ENCODE data around the gene BPIFB3. TPM values are rescaled to one million over a fixed set of nuclear protein-coding genes. Genes with fewer than 3 reads are reported as not detected.
A peak's percentile ranks its signal among the peaks of the same experiment; 100 is the strongest.
"Not testable (repeated sequence)": the region's sequence is repeated elsewhere in the genome, so short reads cannot be mapped to it uniquely, and the experiment has no call there.

Gene BPIFB3
- total RNA-seq, 1 experiment from 2014 or later: not detected

- peaks cover 16% of the 10 kb centered on the region for H3K4me1 ChIP-seq
- no peaks in the 10 kb centered on the region for H3K27me3 ChIP-seq (replicated peaks; ENCODE audit: control insufficient read depth, insufficient read depth, low read length)
- no peaks in the 10 kb centered on the region for H3K36me3 ChIP-seq (ENCODE audit: control insufficient read depth, insufficient read depth, low read length)
- BruUV-seq (replicated peaks): no TSS peak
- ChIA-PET POLR2A (no interaction called here), CTCF (interaction anchor here (0.7 to 1.4 kb wide), 4 partner anchors 9 to 204 kb away, joined by 3 to 8 read pairs (median 4); no protein-coding TSS in a partner anchor)
- H3K4me3 ChIP-seq (ENCODE audit: low read depth, low read length): no peak overlapping the region
- Mint-ChIP-seq H3K4me3 (ENCODE audit: unreplicated experiment) (no peak overlapping the region), H3K9me3 (ENCODE audit: unreplicated experiment) (no peaks in the 10 kb centered on the region), H3K27ac (ENCODE audit: unreplicated experiment) (peak overlapping the region; percentile 65), H3K4me1 (ENCODE audit: low read depth, unreplicated experiment) (peaks cover 16% of the 10 kb centered on the region), H3K27me3 (ENCODE audit: insufficient read depth, unreplicated experiment) (peaks cover 2% of the 10 kb centered on the region), H3K36me3 (ENCODE audit: insufficient read depth, unreplicated experiment) (no peaks in the 10 kb centered on the region)
- H3K9me3 ChIP-seq: no peaks in the 10 kb centered on the region
- no peak for TF ChIP-seq CTCF (IDR thresholded peaks at IDR 0.05; ENCODE audit: insufficient read depth in 1 of 2, low read depth in 1 of 2, low read length in 1 of 2, severe bottlenecking in 1 of 2, unreplicated experiment in 1 of 2)
- intact Hi-C loops (cut with micrococcal nuclease; ENCODE audit: unreplicated experiment): no loop called here
- no peak for DNase-seq
Measured at GRCh38 chr20:33105316-33105924, 51.7 kb downstream of the BPIFB3 start.

- H3K36me3 ChIP-seq (ENCODE audit: control insufficient read depth, insufficient read depth, low read length); BruUV-seq (replicated peaks); H3K4me3 ChIP-seq (ENCODE audit: low read depth, low read length); POLR2A ChIA-PET; H3K36me3 Mint-ChIP-seq (ENCODE audit: insufficient read depth, unreplicated experiment); H3K9me3 Mint-ChIP-seq (ENCODE audit: unreplicated experiment); H3K27me3 ChIP-seq (replicated peaks; ENCODE audit: control insufficient read depth, insufficient read depth, low read length); H3K27me3 Mint-ChIP-seq (ENCODE audit: insufficient read depth, unreplicated experiment); intact Hi-C loops (cut with micrococcal nuclease; ENCODE audit: unreplicated experiment); H3K9me3 ChIP-seq: not testable (repeated sequence)
- peaks cover 16% of the 10 kb centered on the region for H3K4me1 ChIP-seq
- peak overlapping the region; percentile 34 for H3K4me3 Mint-ChIP-seq (ENCODE audit: unreplicated experiment)
- H3K4me1 Mint-ChIP-seq (ENCODE audit: low read depth, unreplicated experiment): peaks cover 16% of the 10 kb centered on the region
- CTCF ChIA-PET: interaction anchor here (0.7 to 1.4 kb wide), 4 partner anchors 10 to 204 kb away, joined by 3 to 8 read pairs (median 4); no protein-coding TSS in a partner anchor
- peak; percentile 80 to 87 for DNase-seq
- peak overlapping the region; percentile 65 for H3K27ac Mint-ChIP-seq (ENCODE audit: unreplicated experiment)
Measured at GRCh38 chr20:33106058-33106620, 52.4 kb downstream of the BPIFB3 start.

- CTCF ChIA-PET: no interaction called here
Measured at GRCh38 chr20:33108661-33109060, 55.0 kb downstream of the BPIFB3 start.

More at GRCh38 chr20:33108661-33109060, 55.0 kb downstream of the BPIFB3 start:
- no peak for TF ChIP-seq CTCF (IDR thresholded peaks at IDR 0.05; ENCODE audit: insufficient read depth in 1 of 2, low read depth in 1 of 2, low read length in 1 of 2, severe bottlenecking in 1 of 2, unreplicated experiment in 1 of 2)
- BruUV-seq (replicated peaks): no TSS peak
- H3K9me3 ChIP-seq: peaks cover 6% of the 10 kb centered on the region; the same call in 1 of the 2 replicates
- peaks cover 16% of the 10 kb centered on the region for H3K4me1 ChIP-seq
- no peak for DNase-seq
- Mint-ChIP-seq H3K27me3 (ENCODE audit: insufficient read depth, unreplicated experiment) (no peaks in the 10 kb centered on the region), H3K4me3 (ENCODE audit: unreplicated experiment) (no peak overlapping the region), H3K4me1 (ENCODE audit: low read depth, unreplicated experiment) (peaks cover 16% of the 10 kb centered on the region), H3K9me3 (ENCODE audit: unreplicated experiment) (no peaks in the 10 kb centered on the region), H3K27ac (ENCODE audit: unreplicated experiment) (no peak overlapping the region), H3K36me3 (ENCODE audit: insufficient read depth, unreplicated experiment) (no peaks in the 10 kb centered on the region)
- POLR2A ChIA-PET: no interaction called here
- no peaks in the 10 kb centered on the region for H3K36me3 ChIP-seq (ENCODE audit: control insufficient read depth, insufficient read depth, low read length)
- H3K27me3 ChIP-seq (replicated peaks; ENCODE audit: control insufficient read depth, insufficient read depth, low read length): no peaks in the 10 kb centered on the region
- H3K4me3 ChIP-seq (ENCODE audit: low read depth, low read length): no peak overlapping the region
- intact Hi-C loops (cut with micrococcal nuclease; ENCODE audit: unreplicated experiment): no loop called here

All from Caco-2 (cell line).